ENCODE data around the gene PLEK2.
"Not testable (repeated sequence)": the region's sequence is repeated elsewhere in the genome, so short reads cannot be mapped to it uniquely, and the experiment has no call there.

The PLEK2 gene

GRCh38 chr14:67429510-67430205 is 17.7 kb upstream of the PLEK2 start:
- FAIRE-seq (peak; percentile 66), DNase-seq (ENCODE audit: insufficient read length, low spot score) (no peak)

GRCh38 chr14:67428501-67429031 is 16.6 kb upstream of the PLEK2 start:
- no peak for FAIRE-seq

DNA sequence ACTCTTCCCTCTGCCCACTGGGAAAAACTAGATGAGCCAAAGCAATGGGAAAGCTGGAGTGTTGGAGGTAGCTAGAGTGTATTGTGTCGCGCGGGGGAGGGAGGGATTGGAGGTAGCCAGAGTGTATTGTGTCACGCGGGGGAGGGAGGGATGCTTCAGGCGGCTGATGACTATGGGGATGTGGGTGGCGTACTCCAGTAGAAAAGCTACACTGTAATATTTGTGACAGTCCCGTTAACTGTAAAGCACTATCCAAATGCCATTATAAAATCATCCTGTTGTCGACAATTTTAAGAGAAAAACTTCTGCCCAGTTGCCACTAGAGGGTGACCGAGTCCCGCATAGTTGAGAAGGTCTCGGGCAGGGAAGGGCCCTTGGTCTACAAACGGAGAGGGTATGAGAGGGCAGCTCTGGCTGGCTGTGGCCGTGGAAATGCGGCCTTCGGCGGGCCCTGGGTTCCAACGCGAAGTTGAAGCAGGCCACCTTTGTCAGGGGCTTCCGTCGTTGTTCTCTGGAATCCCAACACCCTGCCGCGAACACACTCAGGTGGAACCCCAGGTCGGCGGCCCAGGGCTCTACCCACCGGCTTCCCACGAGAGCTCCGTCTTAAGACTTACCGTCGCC is 15.1 kb upstream of the PLEK2 start:
- FAIRE-seq = peak; percentile 96

More at GRCh38 chr14:67428501-67429031, 16.6 kb upstream of the PLEK2 start:
- DNase-seq (ENCODE audit: insufficient read length, low spot score) = no peak

DNA sequence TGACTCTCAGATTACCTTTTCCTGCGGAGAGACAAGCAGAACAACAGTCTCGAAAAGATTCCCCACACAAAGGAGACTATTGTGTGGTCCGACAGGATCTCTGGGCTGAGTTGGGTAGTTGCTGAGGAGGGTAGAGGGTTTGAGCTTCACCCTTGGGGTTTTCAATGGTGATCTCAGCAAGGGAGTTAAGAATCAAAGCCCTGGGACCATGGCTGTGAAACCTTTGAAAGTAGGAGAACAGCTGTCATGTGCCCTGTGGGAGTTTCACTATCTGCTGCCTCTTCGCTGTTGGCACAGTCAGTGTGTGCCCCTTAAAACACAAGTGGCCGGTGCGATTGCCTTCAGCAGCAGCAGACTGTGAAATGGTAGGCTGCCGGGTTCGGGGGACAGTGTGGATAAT is 14.2 kb upstream of the PLEK2 start:
- FAIRE-seq = peak; percentile 78
- no peak for DNase-seq (ENCODE audit: insufficient read length, low spot score)

More for the DNA sequence above, 15.1 kb upstream of the PLEK2 start:
- peak; percentile 100 for DNase-seq (ENCODE audit: insufficient read length, low spot score)

DNA sequence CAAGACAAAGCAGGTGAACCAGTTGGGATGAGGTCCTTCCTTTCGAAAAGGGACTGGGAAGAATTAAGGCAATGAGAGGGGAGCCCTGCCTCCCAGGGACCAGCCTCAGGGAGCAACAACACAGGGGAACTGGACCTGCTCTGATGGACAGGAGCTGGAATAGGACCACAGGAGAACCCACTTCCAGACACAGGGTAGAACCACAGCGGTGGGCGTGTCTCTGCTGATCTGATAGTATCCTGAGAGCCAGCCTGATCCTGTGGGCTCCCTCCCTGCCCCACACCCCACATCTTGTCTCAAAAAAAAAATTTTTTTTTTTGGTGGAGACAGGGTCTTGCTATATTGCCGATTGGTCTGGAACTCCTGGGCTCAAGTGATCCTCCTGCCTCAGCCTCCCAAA is 13.6 kb upstream of the PLEK2 start:
- FAIRE-seq (no peak), DNase-seq (ENCODE audit: insufficient read length, low spot score) (no peak)

DNA sequence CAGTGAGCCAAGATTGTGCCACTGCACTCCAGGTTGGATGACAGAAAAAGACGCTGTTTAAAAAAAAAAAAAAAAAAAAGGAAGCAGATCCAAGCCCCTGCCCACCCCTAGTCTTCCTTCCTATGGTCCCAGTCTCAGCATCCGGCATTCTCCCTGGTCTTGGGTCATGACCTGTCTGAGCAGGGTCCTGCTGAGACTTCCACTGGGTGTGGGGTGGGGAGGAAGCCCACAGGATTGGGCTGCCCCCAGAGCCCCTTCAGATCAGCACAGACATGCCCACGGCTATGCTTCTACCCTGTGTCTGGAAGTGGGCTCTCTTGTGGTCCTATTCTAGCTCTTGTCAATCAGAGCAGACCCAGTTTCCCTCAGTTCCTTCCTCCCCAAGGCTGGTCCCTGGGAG is 12.6 kb upstream of the PLEK2 start:
- no peak for FAIRE-seq

DNA sequence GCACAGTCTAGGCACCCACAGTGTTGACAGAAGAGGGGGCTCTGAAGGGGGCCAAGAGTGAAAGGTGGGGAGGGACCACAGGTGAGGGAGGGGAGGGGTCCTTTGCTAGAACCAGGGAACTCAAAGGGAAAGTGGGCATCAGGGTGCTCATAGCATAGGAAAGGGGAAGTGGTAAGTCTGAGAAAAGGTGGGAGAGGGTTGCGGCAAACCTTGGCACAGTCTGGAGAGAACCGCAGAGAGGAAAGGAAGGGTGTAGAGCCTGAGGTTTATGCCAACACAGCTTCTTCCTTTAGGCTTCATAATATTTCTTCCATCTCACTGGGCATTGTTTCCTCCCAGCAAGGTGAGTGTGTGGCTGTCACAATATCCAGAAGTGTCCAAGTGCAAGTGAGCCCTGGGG is 11.5 kb upstream of the PLEK2 start:
- DNase-seq (ENCODE audit: insufficient read length, low spot score) = no peak
- FAIRE-seq = peak; percentile 71

More for the DNA sequence above, 12.6 kb upstream of the PLEK2 start:
- no peak for DNase-seq (ENCODE audit: insufficient read length, low spot score)

- FAIRE-seq = no peak
Measured at GRCh38 chr14:67421356-67422224, 9.6 kb upstream of the PLEK2 start.

DNA sequence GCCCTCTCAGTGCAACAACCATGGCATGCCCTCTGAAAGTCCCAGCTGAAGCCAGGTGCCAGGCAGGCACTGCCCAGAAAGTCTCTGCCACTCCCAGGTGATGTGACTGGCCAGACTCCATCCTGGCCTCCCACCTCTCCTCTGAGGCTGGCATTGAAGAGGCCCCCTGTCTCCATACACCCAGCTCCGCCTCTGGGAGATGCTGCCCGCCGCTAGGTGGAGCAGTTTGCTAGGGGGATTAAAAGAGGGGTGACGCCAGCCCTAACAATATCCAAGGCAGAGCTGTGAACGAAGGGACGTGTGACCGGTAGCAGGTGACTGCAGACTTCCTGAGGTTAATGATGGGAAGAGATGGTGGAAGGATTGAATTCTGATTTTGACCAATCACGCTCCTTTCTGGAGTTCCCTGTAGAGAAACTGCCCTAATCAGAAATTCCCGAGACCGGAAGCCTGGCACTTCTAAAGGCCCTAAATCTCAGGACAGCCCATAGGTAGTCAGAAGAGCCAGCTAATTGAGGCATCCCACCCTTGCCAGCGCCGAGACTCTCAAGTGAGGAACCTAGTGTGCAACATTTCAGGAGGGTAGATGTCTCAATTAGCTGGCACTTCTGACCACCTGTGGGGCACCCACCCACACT is 8.3 kb upstream of the PLEK2 start:
- no peak for DNase-seq (ENCODE audit: insufficient read length, low spot score)
- FAIRE-seq = peak; percentile 64

More at GRCh38 chr14:67421356-67422224, 9.6 kb upstream of the PLEK2 start:
- no peak for DNase-seq (ENCODE audit: insufficient read length, low spot score)

- FAIRE-seq = peak; percentile 81
- DNase-seq (ENCODE audit: insufficient read length, low spot score) = peak; percentile 79
Measured at GRCh38 chr14:67418401-67419191, 6.6 kb upstream of the PLEK2 start.

GRCh38 chr14:67417633-67418032 is 5.7 kb upstream of the PLEK2 start:
- FAIRE-seq (peak; percentile 4), DNase-seq (ENCODE audit: insufficient read length, low spot score) (no peak)

GRCh38 chr14:67416810-67417209 is 4.8 kb upstream of the PLEK2 start:
- FAIRE-seq (peak; percentile 69), DNase-seq (ENCODE audit: insufficient read length, low spot score) (no peak)

DNA sequence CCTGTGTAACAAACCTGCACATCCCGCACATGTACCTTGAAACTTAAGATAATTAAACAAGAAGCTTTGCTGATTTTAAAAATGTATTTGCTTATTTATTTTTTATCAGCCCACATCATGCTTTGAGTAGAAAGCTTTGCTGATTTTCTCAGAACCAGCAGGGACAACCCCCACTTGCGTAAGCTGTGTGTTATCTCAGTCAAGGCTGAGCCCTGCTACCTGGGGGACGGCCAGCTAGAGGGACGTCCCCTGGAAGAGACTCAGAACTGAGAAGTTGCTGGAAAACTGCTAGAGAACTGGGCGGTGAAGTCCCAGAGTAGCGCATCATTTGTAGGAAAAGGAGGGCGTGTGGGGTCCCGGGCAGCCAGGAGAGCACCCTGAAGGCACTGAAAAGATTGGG is 4.1 kb upstream of the PLEK2 start:
- DNase-seq (ENCODE audit: insufficient read length, low spot score) (no peak), FAIRE-seq (peak; percentile 13)

GRCh38 chr14:67415610-67416009 is 3.6 kb upstream of the PLEK2 start:
- FAIRE-seq; DNase-seq (ENCODE audit: insufficient read length, low spot score): not testable (repeated sequence)

DNA sequence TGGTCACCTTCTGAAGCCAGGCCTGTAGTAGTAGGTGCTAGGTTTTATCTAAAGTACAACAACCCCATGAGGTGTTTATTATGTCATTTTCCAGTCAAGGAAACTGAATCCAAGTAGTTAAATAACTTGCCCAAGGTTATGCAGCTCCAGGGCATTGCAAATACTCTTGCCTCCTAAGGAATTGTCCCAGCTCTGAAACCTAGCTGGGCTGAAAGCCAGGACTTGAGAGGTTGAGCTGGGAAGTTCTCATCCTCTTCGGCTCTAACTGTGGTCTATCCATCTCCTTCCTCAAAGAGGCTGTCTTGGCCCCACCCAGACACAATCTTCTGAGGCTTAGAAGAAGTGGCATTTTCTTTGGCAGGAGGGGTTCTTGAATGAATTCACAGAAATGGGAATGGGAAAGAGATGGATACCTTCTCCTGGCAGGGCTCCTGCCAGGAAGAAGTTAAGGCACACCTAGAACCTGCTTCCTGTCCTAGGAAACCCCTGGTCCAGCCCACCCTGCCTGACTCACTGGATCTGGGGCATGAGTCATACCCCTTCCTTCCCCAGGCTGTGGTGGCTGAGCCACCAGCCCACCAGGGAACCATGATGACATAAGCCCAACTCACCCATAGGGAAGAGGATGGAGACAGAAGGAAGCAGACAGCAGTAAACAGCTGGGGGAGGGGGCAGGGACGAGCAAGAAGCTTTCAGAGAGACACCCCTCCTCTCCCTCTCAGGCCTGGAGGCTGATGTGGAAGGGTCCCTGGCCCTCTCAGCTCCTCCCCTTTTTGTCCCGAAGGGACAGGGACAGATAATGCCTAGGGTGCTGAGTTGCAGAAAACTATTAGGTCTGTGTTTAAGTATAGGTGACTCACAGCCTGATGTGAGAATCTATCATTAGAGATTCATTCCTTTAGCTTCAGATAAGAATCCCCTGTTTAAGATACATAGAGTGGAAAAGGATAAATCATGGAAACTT is 2.1 kb upstream of the PLEK2 start:
- DNase-seq (ENCODE audit: insufficient read length, low spot score) (peak; percentile 99), FAIRE-seq (peak; percentile 99)

GRCh38 chr14:67411370-67411769 is 595 bp downstream of the PLEK2 start:
- no peak for DNase-seq (ENCODE audit: insufficient read length, low spot score)
- no peak for FAIRE-seq

- DNase-seq (ENCODE audit: insufficient read length, low spot score) (no peak), FAIRE-seq (peak; percentile 96)
Measured at GRCh38 chr14:67410313-67410712, 1.7 kb downstream of the PLEK2 start.

DNA sequence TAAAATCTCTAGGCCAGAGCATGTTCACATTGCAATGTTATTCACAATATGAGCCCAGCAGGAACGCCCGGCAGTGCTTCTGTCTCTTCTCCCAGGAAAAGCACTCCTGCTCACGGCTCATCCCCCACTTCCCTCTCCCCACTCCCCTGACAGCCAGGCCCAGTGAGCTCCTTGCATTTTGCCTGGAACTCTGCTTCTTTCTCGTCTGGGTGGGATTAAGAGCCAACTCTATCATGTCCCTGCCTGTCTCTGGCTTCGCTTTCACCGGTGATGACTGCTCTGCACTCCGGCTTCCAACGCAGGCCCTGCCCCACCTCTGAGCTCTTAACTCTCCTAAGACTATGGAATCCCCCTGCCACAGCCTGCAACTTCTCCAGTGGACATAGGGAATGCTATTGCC is 2.5 kb downstream of the PLEK2 start:
- peak; percentile 92 for FAIRE-seq
- no peak for DNase-seq (ENCODE audit: insufficient read length, low spot score)
